COLO668 (cell line): Measurements from ENCODE around the gene FLT4.
"Not testable (repeated sequence)": the region's sequence is repeated elsewhere in the genome, so short reads cannot be mapped to it uniquely, and the experiment has no call there.

Experiments used
- DNase-seq: peaks from one replicate; lab custom pipeline; 2025; ENCODE audit not compliant: unreplicated experiment; lab: John Stamatoyannopoulos, UW

Gene FLT4

GRCh38 chr5:180649297-180650039 lies at the start of gene FLT4:
FLT4 (minus strand) TSS chr5:180649600; CDS start chr5:180649545, 55 bp downstream.
- no peak for DNase-seq

DNA sequence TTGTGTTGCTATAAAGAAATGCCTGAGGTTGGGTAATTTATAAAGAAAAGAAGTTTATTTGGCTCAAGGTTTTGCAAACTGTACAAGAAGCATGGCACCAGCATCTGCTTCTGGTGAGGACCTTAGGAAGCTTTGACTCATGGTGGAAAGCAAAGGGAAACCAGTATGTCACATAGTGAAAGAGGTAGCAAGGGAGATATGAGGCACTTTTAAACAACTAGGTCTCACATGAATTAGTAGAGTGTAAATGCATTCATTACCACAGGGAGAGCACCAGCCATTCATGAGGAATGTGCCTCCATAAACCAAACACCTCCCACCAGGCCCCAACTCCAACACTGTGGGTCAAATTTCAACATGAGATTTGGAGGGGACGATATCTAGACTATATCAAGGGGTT lies 49.6 kb upstream of the FLT4 start:
- DNase-seq = no peak

DNA sequence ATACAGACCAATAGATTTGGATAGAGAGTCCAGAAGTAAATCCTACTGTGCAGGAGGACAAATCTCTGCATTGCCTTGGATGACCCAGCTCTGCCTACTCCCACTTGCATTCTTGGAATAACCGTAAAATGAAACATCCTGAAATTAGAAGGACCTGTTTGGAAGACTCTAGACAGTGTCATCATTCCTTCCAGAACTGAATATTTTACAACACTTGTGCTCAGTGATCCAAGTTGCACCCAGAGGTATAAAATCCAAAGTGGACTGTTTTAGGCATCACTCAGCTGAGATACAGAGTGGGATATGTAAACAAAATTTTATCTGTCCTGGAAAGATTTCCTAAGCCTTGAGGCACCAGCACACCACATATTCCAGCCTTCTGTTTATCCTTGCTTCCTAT lies 46.7 kb upstream of the FLT4 start:
- no peak for DNase-seq

DNA sequence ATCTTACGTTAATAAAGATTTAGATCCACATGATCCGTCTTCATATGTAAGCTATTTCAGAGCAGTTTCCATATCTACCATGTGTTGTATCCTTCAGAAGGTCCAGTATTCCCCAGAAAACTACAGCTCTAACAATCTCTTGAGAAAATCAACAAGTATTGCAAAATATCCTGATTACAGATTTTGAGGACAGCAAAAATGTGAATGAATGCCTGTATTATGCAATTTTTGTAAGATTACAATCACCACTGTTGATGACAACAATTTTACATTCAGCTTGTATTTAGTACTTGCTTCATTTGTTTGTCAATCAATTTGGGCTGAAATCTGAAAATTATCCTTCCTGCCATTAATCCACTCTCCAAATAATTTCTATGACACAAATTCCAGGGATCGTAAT lies 43.0 kb upstream of the FLT4 start:
- no peak for DNase-seq

DNA sequence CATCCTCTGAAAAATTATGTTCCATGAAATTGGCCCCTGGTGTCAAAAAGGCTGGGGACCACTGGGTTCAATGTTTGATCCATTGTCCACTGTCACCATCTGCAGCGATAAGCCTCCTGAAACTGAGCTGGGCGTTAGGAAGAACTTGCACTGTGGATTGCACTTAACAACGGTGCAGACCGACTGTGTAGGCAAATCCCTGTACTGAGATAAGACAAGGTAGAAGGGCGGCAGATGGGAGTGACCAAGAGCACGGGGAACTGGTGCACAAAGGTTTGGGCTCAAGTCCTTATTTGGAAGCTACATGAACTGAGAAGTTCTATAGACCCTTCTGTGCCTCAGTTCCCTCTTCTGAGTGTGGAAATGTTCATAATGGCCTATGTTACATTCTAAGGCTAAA lies 41.6 kb upstream of the FLT4 start:
- no peak for DNase-seq

DNA sequence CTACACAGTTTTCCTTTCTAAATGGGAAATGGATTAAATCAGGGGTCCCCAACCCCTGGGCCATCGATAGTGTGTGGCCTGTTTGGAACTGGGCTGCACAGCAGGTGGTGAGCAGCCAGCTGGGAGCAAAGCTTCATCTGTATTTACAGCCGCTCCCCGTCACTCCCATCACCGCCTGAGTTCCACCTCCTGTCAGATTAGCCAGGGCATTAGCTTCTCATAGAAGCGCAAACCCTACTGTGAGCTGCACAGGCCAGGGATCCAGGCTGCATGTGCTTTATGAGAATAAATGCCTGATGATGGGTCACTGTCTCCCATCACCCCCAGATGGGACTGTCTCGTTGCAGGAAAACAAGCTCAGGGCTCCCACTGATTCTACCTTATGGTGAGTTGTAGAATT lies 41.2 kb upstream of the FLT4 start:
- DNase-seq = no peak

GRCh38 chr5:180689775-180690174 lies 40.4 kb upstream of the FLT4 start:
- no peak for DNase-seq

DNA sequence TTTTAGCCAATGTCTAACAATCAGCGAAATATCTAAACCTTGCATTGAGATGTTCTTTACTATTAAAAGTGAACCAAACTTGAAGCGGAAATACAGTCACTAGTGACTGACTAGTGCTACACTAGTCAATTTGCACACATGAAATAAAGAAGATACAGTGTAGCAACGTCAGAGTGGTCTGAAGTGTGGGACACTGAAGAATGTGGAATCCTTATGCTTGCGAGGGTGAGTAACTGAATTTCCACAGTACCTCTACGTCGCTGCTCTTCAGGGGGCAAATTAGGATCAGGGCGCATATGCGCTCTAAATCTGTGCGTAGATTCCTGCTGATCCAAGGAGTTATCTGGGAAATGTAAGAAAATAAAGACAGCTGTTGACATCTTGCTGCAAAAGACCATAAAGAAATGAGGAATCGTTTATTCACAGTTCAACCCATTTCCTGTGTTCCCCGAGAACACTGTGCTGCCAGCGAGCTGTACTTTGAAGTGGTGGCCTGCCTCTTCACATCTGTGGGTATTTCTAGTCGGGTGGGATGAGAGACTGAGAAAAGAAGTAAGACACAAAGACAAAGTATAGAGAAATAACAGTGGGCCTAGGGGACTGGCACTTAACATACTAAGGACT lies 39.8 kb upstream of the FLT4 start:
- DNase-seq = no peak

- DNase-seq = no peak
These were observed 39.1 kb upstream of the FLT4 start for GRCh38 chr5:180688330-180689070.

- DNase-seq = not testable (repeated sequence)
These were observed 37.4 kb upstream of the FLT4 start for GRCh38 chr5:180686799-180687198.

- DNase-seq = no peak
These were observed 35.3 kb upstream of the FLT4 start for GRCh38 chr5:180684623-180685161.

- no peak for DNase-seq
These were observed 34.0 kb upstream of the FLT4 start for GRCh38 chr5:180683220-180683922.

DNA sequence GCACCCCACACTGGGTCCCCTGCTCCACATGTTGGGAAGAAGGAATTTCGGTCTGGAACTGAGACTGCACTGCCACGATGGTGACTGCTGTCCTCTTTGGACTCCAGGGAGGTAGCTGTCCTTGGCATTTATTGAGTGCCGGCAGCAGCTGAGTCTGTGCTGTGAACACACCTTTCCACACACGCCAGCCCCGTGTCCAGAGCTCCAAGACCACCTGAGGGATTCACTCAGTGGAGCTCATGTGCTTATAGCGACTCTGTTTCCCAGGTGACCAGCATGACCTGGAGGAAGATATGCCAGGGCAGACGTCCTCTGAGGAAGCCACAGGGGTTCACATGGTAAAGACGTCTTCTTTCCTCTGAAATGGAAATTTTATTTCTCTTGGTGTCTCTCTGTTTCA lies 33.2 kb upstream of the FLT4 start:
- DNase-seq = no peak

DNA sequence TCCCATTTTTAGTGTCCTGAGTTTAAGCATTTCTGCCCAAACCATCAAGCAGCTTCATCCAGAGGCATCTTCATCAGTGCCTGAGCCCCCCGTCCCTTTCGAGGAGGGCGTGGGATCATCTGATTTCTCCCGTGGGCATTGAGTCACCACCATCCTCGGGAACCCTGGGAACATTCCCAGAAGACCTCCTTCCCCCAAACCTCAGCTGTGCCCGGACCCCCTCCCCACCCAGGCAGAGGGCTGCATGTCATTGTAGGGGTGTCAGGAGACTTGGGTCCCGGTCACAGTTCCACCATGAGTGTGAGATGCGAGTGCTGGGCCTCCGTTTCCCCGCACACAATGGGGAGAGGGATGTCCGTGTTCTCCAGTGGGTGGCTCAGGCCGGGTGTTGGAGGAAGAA lies 32.6 kb upstream of the FLT4 start:
- not testable (repeated sequence) for DNase-seq

DNA sequence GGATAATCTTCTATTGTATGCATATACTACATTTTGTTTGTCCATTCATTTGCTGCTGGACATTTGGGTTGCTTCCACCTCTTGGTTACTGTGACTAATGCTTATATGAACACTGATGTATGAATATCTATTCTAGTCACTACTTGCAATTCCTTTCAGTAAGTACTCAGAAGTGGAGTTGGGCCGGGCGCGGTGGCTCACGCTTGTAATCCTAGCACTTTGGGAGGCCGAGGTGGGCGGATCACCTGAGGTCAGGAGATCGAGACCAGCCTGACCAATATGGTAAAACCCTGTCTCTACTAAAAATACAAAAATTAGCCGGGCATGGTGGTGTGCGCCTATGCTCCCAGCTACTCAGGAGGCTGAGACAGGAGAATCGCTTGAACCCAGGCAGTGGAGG lies 28.9 kb upstream of the FLT4 start:
- not testable (repeated sequence) for DNase-seq

DNA sequence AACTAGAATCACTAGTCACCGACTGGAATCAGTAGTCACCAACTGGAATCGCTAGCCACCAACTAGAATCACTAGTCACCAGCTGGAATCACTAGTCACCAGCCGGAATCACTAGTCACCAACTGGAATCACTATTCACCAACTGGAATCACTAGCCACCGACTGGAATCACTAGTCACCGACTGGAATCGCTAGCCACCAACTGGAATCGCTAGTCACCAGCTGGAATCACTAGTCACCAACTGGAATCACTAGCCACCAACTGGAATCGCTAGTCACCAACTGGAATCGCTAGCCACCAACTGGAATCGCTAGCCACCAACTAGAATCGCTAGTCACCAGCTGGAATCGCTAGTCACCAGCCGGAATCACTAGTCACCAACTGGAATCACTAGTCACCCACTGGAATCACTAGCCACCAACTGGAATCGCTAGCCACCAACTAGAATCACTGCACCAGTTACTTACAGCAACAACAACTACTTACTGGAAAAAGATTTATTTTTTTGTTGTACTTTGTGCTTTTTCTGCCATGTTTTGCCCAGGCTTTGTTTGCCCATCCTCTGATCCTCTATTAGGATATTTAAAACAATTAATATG lies 25.7 kb upstream of the FLT4 start:
- DNase-seq = no peak

GRCh38 chr5:180674090-180674475 lies 24.7 kb upstream of the FLT4 start:
- not testable (repeated sequence) for DNase-seq

GRCh38 chr5:180673371-180674089 lies 24.1 kb upstream of the FLT4 start:
- no peak for DNase-seq

DNA sequence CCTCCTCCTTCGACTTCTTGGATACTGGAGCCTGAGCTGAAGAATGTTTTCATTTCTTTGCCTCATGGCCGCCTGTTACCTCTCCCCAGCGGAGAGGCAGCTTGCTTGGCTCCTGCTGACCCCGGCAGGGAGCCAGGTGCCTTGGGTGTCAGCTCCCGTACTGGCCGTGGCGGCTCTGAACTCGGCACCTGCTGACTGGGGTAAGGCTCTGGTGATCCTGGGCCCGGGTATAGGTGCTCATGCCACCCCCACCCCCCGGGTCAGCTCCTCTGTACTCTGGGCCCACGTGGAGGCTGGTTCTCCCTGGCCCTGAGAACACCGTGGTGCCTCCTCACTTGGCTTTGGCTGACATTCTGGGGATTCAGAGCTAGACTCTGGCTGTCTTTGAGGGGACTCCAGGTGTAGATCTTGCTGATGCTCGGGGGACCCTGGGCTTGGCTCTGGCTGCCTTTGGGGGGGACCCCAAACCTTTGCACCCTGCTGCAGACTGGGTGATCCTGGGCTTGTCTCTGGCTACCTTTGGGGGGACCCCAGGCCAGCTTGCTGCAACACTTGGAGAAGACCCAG lies 22.6 kb upstream of the FLT4 start:
- DNase-seq = not testable (repeated sequence)
